ENCODE results near the gene OVOL2. TPM values are rescaled to one million over a fixed set of nuclear protein-coding genes. Genes with fewer than 3 reads are reported as not detected.

The OVOL2 gene
- polyA plus RNA-seq, 1 of the 3 experiments (the other 2 are of a cell fraction) = not detected

GRCh38 chr20:18058661-18059467 is 1.1 kb upstream of the OVOL2 start:
- H3K9me3 ChIP-seq = no peaks in the 10 kb centered on the region
- 12% methylated on average over 29 of the region's 46 CpGs for WGBS (ENCODE audit: low lambda C conversion rate)
- no peaks in the 10 kb centered on the region for H3K79me2 ChIP-seq (ENCODE audit: insufficient read depth)
- no peaks in the 10 kb centered on the region for H4K20me1 ChIP-seq (ENCODE audit: insufficient read depth)
- CTCF ChIA-PET = no interaction called here
- 0 out of 2 replicates have a peak overlapping the region, but pooled peaks have one; percentile 24 for H3K4me2 ChIP-seq
- H3K27me3 ChIP-seq (ENCODE audit: insufficient read depth) = peaks cover 85% of the 10 kb centered on the region
- no peak overlapping the region for H3K27ac ChIP-seq (ENCODE audit: low read depth in 2 of 2, low read length in 1 of 2)
- H3K9me2 ChIP-seq = no peaks in the 10 kb centered on the region
- H3K9ac ChIP-seq = no peak overlapping the region
- DNase-seq = peak; percentile 47
- peaks cover 0 to 4% of the 10 kb centered on the region in 2 experiments; a peak in 1 of 4 replicates for H3K4me1 ChIP-seq (ENCODE audit: control insufficient read depth in 1 of 2, insufficient read depth in 2 of 2, low read depth in 1 of 2, low read length in 1 of 2)
- TF ChIP-seq FOXM1 (IDR thresholded peaks at IDR 0.05; ENCODE audit: low read depth) = no peak
- TF ChIP-seq, protein P1, sequence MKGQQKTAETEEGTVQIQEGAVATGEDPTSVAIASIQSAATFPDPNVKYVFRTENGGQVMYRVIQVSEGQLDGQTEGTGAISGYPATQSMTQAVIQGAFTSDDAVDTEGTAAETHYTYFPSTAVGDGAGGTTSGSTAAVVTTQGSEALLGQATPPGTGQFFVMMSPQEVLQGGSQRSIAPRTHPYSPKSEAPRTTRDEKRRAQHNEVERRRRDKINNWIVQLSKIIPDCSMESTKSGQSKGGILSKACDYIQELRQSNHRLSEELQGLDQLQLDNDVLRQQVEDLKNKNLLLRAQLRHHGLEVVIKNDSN (IDR thresholded peaks at IDR 0.05; ENCODE audit: borderline replicate concordance, low read depth) = no peak
- no peak for TF ChIP-seq SMC3 (IDR thresholded peaks at IDR 0.05; ENCODE audit: low read depth, low read length)
- no peak for TF ChIP-seq RCOR1 (IDR thresholded peaks at IDR 0.05; ENCODE audit: low read length)
- TF ChIP-seq RAD21 (IDR thresholded peaks at IDR 0.05; ENCODE audit: low read length) = no peak
- TF ChIP-seq MXI1 (IDR thresholded peaks at IDR 0.05; ENCODE audit: low read depth, low read length) = no peak
- TF ChIP-seq EZH2phosphoT487 (IDR thresholded peaks at IDR 0.05; ENCODE audit: borderline replicate concordance, low read depth) = no peak
- TF ChIP-seq, protein P2, sequence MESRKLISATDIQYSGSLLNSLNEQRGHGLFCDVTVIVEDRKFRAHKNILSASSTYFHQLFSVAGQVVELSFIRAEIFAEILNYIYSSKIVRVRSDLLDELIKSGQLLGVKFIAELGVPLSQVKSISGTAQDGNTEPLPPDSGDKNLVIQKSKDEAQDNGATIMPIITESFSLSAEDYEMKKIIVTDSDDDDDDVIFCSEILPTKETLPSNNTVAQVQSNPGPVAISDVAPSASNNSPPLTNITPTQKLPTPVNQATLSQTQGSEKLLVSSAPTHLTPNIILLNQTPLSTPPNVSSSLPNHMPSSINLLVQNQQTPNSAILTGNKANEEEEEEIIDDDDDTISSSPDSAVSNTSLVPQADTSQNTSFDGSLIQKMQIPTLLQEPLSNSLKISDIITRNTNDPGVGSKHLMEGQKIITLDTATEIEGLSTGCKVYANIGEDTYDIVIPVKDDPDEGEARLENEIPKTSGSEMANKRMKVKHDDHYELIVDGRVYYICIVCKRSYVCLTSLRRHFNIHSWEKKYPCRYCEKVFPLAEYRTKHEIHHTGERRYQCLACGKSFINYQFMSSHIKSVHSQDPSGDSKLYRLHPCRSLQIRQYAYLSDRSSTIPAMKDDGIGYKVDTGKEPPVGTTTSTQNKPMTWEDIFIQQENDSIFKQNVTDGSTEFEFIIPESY (IDR thresholded peaks at IDR 0.05; ENCODE audit: borderline replicate concordance, low read depth) = no peak
- TF ChIP-seq CHD2 (IDR thresholded peaks at IDR 0.05; ENCODE audit: low read length, partially characterized antibody) = no peak
- TF ChIP-seq TAF1 (IDR thresholded peaks at IDR 0.05; ENCODE audit: borderline replicate concordance, low read depth, low read length) = no peak
- TF ChIP-seq NRF1 (IDR thresholded peaks at IDR 0.05; ENCODE audit: low read depth, low read length) = no peak
- TF ChIP-seq REST (IDR thresholded peaks at IDR 0.05; ENCODE audit: low read depth, low read length) = no peak
- TF ChIP-seq SIN3A (IDR thresholded peaks at IDR 0.05; ENCODE audit: borderline replicate concordance, low read depth, low read length) = no peak
- no peak for TF ChIP-seq MEF2A (IDR thresholded peaks at IDR 0.05; ENCODE audit: borderline replicate concordance, low read depth)
- TF ChIP-seq, protein P3, sequence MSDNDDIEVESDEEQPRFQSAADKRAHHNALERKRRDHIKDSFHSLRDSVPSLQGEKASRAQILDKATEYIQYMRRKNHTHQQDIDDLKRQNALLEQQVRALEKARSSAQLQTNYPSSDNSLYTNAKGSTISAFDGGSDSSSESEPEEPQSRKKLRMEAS (IDR thresholded peaks at IDR 0.05; ENCODE audit: low read depth) = no peak
- TF ChIP-seq TEAD4 (IDR thresholded peaks at IDR 0.05; ENCODE audit: borderline replicate concordance, insufficient read depth) = no peak
- TF ChIP-seq ELF1 (IDR thresholded peaks at IDR 0.05) = no peak
- POLR2A ChIA-PET = no interaction called here
- H2AFZ ChIP-seq (ENCODE audit: low read depth) = no peak overlapping the region
- H3F3A ChIP-seq (replicated peaks; ENCODE audit: insufficient read depth) = no peaks in the 10 kb centered on the region
- H3K4me3 ChIP-seq (ENCODE audit: low read depth in 2 of 2, low read length in 1 of 2) = no peak overlapping the region
- no peaks in the 10 kb centered on the region for H3K36me3 ChIP-seq (replicated peaks in 1 of 2; ENCODE audit: control insufficient read depth in 1 of 2, insufficient read depth in 2 of 2, low read length in 1 of 2)
